Fibroblast of pulmonary artery (primary cell): ENCODE measurements around the gene TMBIM1.

Experiments used
- DNase-seq: peaks from one replicate; pipeline ENCODE4 v3.0.0-alpha.2; 2010; ENCODE audit warnings: low read depth
- H3K4me3 ChIP-seq: replicated peaks from 2 replicates; pipeline ENCODE4 v1.5.1; 2011; ENCODE audit warnings: low read depth, mild to moderate bottlenecking, control low read depth, low read length, moderate library complexity
- TF ChIP-seq, protein P1 (sequence below): IDR thresholded peaks from 2 replicates; pipeline ENCODE4 v1.5.1; 2011; ENCODE audit warnings: mild to moderate bottlenecking, control low read depth, low read length, inconsistent platforms; ENCODE audit errors: missing control alignments

TMBIM1 gene

GRCh38 chr2:218263817-218264641 is 28.3 kb downstream of the TMBIM1 start:
- H3K4me3 ChIP-seq: no peak overlapping the region
- TF ChIP-seq, protein P1, sequence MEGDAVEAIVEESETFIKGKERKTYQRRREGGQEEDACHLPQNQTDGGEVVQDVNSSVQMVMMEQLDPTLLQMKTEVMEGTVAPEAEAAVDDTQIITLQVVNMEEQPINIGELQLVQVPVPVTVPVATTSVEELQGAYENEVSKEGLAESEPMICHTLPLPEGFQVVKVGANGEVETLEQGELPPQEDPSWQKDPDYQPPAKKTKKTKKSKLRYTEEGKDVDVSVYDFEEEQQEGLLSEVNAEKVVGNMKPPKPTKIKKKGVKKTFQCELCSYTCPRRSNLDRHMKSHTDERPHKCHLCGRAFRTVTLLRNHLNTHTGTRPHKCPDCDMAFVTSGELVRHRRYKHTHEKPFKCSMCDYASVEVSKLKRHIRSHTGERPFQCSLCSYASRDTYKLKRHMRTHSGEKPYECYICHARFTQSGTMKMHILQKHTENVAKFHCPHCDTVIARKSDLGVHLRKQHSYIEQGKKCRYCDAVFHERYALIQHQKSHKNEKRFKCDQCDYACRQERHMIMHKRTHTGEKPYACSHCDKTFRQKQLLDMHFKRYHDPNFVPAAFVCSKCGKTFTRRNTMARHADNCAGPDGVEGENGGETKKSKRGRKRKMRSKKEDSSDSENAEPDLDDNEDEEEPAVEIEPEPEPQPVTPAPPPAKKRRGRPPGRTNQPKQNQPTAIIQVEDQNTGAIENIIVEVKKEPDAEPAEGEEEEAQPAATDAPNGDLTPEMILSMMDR: peak; percentile 15
- DNase-seq: no peak

- no peak overlapping the region for H3K4me3 ChIP-seq
- TF ChIP-seq, protein P1: no peak
- no peak for DNase-seq
Observed at GRCh38 chr2:218262631-218263586, 29.4 kb downstream of the TMBIM1 start.

- TF ChIP-seq, protein P1: no peak
- H3K4me3 ChIP-seq: no peak overlapping the region
- no peak for DNase-seq
Observed at GRCh38 chr2:218262237-218262600, 30.1 kb downstream of the TMBIM1 start.

- TF ChIP-seq, protein P1: no peak
- DNase-seq: no peak
Observed at GRCh38 chr2:218261423-218262236, 30.7 kb downstream of the TMBIM1 start.

DNA sequence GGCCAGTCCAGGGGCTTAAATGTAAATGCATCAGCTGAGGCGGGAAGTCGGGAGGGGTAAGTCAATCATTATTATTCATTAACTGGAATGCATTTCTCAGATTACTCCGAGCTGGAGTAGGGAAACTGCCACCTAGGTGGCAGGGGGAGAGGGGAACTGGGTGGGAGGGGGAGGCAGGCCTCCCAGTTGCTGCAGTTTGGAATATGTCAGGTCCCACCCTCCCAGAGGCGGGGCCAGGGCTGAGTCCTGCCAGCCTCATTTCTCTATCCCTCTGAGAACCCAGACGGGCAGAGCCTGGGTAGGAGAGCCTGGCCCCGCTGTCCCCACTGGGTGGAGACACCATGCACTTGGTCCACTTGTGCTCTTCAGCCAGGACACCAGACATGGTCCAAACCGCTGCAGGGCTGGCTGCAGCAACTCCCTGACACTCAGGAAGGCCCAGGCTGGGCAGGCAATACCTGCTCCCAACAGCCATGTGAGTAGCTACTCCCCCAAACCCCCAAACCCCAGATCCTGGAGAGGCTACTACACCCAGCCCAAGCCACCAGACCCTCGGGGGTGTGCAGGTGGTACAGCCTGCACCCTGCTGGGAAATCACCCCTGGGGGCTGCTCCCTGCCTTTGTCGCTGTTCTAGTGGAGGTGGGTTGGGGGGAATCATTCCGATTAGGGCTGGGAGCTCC is 31.4 kb downstream of the TMBIM1 start, which contains the start of gene GPBAR1:
TSS of gene GPBAR1 (plus strand) at position 274 of the 681 bp plus-strand sequence. CDS start 1,710 bp downstream, outside the sequence.
- no peak within 1 kb of the TSS for H3K4me3 ChIP-seq
- no peak for DNase-seq
- TF ChIP-seq, protein P1: no peak

More at GRCh38 chr2:218261423-218262236, 30.7 kb downstream of the TMBIM1 start:
- no peak overlapping the region for H3K4me3 ChIP-seq

GRCh38 chr2:218260166-218260565 is 32.1 kb downstream of the TMBIM1 start:
- H3K4me3 ChIP-seq: no peak overlapping the region
- DNase-seq: no peak
- TF ChIP-seq, protein P1: no peak
